Esophagus squamous epithelium (tissue), 4 donors: ENCODE data around the gene MYO3B.

Experiments
- POLR2A ChIP-seq, 4 donors: fragments of 450-650 bp; IDR thresholded peaks; one replicate each; pipeline ENCODE4 v1.6.1; 2017; ENCODE audit warnings: antibody characterized with exemption in 4 of 4, mild to moderate bottlenecking in 4 of 4, moderate library complexity in 3 of 4
- TF ChIP-seq, protein P1 (sequence below), 6 experiments: fragments of 450-650 bp in 4 of 6; fragments of 200-600 bp in 2 of 6; sonication (generic) in 2 of 6; IDR thresholded peaks; one replicate each; pipeline ENCODE4 v1.5.1; 2016 to 2019; ENCODE audit warnings: antibody characterized with exemption in 6 of 6, mild to moderate bottlenecking in 4 of 6, moderate library complexity in 4 of 6

GRCh38 chr2:170587922-170588321 lies 410.0 kb downstream of the MYO3B start:
- TF ChIP-seq, protein P1, sequence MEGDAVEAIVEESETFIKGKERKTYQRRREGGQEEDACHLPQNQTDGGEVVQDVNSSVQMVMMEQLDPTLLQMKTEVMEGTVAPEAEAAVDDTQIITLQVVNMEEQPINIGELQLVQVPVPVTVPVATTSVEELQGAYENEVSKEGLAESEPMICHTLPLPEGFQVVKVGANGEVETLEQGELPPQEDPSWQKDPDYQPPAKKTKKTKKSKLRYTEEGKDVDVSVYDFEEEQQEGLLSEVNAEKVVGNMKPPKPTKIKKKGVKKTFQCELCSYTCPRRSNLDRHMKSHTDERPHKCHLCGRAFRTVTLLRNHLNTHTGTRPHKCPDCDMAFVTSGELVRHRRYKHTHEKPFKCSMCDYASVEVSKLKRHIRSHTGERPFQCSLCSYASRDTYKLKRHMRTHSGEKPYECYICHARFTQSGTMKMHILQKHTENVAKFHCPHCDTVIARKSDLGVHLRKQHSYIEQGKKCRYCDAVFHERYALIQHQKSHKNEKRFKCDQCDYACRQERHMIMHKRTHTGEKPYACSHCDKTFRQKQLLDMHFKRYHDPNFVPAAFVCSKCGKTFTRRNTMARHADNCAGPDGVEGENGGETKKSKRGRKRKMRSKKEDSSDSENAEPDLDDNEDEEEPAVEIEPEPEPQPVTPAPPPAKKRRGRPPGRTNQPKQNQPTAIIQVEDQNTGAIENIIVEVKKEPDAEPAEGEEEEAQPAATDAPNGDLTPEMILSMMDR (IDR thresholded peaks at IDR 0.05), result no peak
- TF ChIP-seq POLR2A (IDR thresholded peaks at IDR 0.05), result no peak
